HCT116 (cell line): ENCODE results near the gene LCN6.

ENCODE experiments used
- ATF3 ChIP-seq: IDR thresholded peaks from 2 replicates; pipeline ENCODE4 v1.6.1; 2012
- CEBPB ChIP-seq: IDR thresholded peaks from 2 replicates; pipeline ENCODE4 v1.6.1; 2012; ENCODE audit warnings: low read depth
- CTCF ChIP-seq, 3 experiments: fragments of 200-600 bp in 1 of 3; sonication (generic) in 1 of 3; IDR thresholded peaks in 2 of 3; conservative IDR thresholded peaks in 1 of 3; 2 replicates each; pipeline ENCODE4 v1.5.1; 2012 to 2017; ENCODE audit warnings: low read depth in 2 of 3, low read length in 2 of 3, antibody characterized with exemption in 1 of 3, borderline replicate concordance in 1 of 3, control low read depth in 1 of 3, mild to moderate bottlenecking in 1 of 3, mixed read lengths in 1 of 3, mixed run types in 1 of 3, moderate library complexity in 1 of 3; ENCODE audit not compliant: insufficient read depth in 1 of 3
- EZH2 ChIP-seq: fragments of 200-600 bp; sonication (generic); IDR thresholded peaks from 2 replicates; pipeline ENCODE4 v1.6.1; 2017; ENCODE audit warnings: antibody characterized with exemption, mixed run types
- EZH2phosphoT487 ChIP-seq: fragments of 200-600 bp; IDR thresholded peaks from 2 replicates; pipeline ENCODE4 v1.6.1; 2018; ENCODE audit warnings: antibody characterized with exemption, borderline replicate concordance
- MAX ChIP-seq: IDR thresholded peaks from 2 replicates; pipeline ENCODE4 v1.6.1; 2012
- POLR2A ChIP-seq: IDR thresholded peaks from 2 replicates; pipeline ENCODE4 v1.7.0; 2011; ENCODE audit warnings: borderline replicate concordance; ENCODE audit not compliant: insufficient read depth, insufficient read length; ENCODE audit errors: extremely low read depth
- POLR2AphosphoS5 ChIP-seq: IDR thresholded peaks from 2 replicates; pipeline ENCODE4 v1.6.1; 2011; ENCODE audit warnings: mild to moderate bottlenecking, low read depth, low read length, moderate library complexity
- RAD21 ChIP-seq: IDR thresholded peaks from 2 replicates; pipeline ENCODE4 v1.6.1; 2012; ENCODE audit warnings: low read depth, mild to moderate bottlenecking
- REST ChIP-seq: IDR thresholded peaks from 2 replicates; pipeline ENCODE4 v1.6.1; 2012; ENCODE audit warnings: low read depth
- ZNF274 ChIP-seq: fragments of 200-500 bp; sonication (Bioruptor generic); IDR thresholded peaks from 2 replicates; pipeline ENCODE4 v1.6.1; 2014; ENCODE audit warnings: mild to moderate bottlenecking, low read depth, low read length, inconsistent platforms

- TF ChIP-seq CTCF (IDR thresholded peaks at IDR 0.05 in 2 of 3, conservative IDR thresholded peaks at IDR 0.05 in 1 of 3; ENCODE audit: borderline replicate concordance in 1 of 3, insufficient read depth in 1 of 3, low read depth in 2 of 3, low read length in 2 of 3) (no peak), ATF3 (no peak), EZH2phosphoT487 (no peak), POLR2AphosphoS5 (no peak), POLR2A (no peak), CEBPB (no peak), EZH2 (no peak), ZNF274 (no peak), RAD21 (no peak), REST (no peak), MAX (no peak)
These were observed 41.3 kb downstream of the LCN6 start for GRCh38 chr9:136707011-136707410.
